Type B pancreatic cell (in vitro differentiated cells): ENCODE measurements around the gene CGB8. TPM values are rescaled to one million over a fixed set of nuclear protein-coding genes. Genes with fewer than 3 reads are reported as not detected.
"Not testable (repeated sequence)": the region's sequence is repeated elsewhere in the genome, so short reads cannot be mapped to it uniquely, and the experiment has no call there.

Experiments
- DNase-seq: peaks from one replicate; pipeline ENCODE4 v3.0.0; 2021; ENCODE audit warnings: mixed read lengths; ENCODE audit not compliant: unreplicated experiment; ENCODE audit errors: extremely low spot score
- H3K27ac Mint-ChIP-seq: 2 replicates; pipeline ENCODE4 v1.8.0; 2021; ENCODE audit warnings: mild to moderate bottlenecking, mixed read lengths
- H3K27me3 Mint-ChIP-seq: 2 replicates; pipeline ENCODE4 v1.8.0; 2021; ENCODE audit warnings: mixed read lengths
- H3K36me3 Mint-ChIP-seq: 2 replicates; pipeline ENCODE4 v1.8.0; 2021; ENCODE audit warnings: mixed read lengths
- H3K4me1 Mint-ChIP-seq: one replicate; pipeline ENCODE4 v1.8.0; 2021; ENCODE audit warnings: mixed read lengths; ENCODE audit not compliant: unreplicated experiment
- H3K4me3 Mint-ChIP-seq: 2 replicates; pipeline ENCODE4 v1.8.0; 2021; ENCODE audit warnings: mild to moderate bottlenecking, mixed read lengths
- H3K9me3 Mint-ChIP-seq: 2 replicates; pipeline ENCODE4 v1.8.0; 2021; ENCODE audit warnings: mixed read lengths
- total RNA-seq: library from RNA; stranded (reverse); gene quantifications from 2 replicates; pipeline ENCODE4 v1.2.1, GENCODE V29; 2021; ENCODE audit warnings: low replicate concordance
- TF ChIP-seq, protein P1 (sequence below): fragments of 200-600 bp; sonication (generic); conservative IDR thresholded peaks from 2 replicates; pipeline ENCODE4 v1.5.0; 2021; ENCODE audit warnings: antibody characterized with exemption, mild to moderate bottlenecking

Gene CGB8
- total RNA-seq, 1 donor from 2014 or later = not detected

DNA sequence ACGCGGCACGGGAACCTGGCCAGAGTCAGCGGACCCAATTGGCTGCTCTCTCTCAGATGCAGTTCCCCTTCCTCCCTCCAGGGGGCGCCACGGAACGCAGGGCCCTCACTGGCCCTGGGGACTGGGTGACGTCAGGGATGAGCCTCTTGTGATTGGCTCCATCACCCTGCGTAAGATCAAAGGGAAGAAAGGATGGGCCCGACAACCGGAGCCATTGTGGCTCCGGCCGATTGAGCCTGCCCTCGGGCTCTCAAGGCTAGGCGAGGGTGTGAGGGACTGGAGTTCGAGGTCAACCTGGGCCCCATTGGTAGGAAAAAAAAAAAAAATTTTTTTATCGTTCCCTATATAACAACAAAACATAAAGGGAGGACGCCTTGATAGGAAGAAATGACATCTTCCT lies 12.1 kb downstream of the CGB8 start, which contains the start of gene CGB1:
CGB1 (minus strand) TSS at position 81 of the 400 bp plus-strand sequence. CDS start 184 bp downstream, outside the sequence.
- H3K27me3 Mint-ChIP-seq, H3K4me1 Mint-ChIP-seq, H3K27ac Mint-ChIP-seq, H3K36me3 Mint-ChIP-seq, H3K4me3 Mint-ChIP-seq, DNase-seq, H3K9me3 Mint-ChIP-seq: not testable (repeated sequence)
- TF ChIP-seq, protein P1, sequence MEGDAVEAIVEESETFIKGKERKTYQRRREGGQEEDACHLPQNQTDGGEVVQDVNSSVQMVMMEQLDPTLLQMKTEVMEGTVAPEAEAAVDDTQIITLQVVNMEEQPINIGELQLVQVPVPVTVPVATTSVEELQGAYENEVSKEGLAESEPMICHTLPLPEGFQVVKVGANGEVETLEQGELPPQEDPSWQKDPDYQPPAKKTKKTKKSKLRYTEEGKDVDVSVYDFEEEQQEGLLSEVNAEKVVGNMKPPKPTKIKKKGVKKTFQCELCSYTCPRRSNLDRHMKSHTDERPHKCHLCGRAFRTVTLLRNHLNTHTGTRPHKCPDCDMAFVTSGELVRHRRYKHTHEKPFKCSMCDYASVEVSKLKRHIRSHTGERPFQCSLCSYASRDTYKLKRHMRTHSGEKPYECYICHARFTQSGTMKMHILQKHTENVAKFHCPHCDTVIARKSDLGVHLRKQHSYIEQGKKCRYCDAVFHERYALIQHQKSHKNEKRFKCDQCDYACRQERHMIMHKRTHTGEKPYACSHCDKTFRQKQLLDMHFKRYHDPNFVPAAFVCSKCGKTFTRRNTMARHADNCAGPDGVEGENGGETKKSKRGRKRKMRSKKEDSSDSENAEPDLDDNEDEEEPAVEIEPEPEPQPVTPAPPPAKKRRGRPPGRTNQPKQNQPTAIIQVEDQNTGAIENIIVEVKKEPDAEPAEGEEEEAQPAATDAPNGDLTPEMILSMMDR = peak; percentile 64

DNA sequence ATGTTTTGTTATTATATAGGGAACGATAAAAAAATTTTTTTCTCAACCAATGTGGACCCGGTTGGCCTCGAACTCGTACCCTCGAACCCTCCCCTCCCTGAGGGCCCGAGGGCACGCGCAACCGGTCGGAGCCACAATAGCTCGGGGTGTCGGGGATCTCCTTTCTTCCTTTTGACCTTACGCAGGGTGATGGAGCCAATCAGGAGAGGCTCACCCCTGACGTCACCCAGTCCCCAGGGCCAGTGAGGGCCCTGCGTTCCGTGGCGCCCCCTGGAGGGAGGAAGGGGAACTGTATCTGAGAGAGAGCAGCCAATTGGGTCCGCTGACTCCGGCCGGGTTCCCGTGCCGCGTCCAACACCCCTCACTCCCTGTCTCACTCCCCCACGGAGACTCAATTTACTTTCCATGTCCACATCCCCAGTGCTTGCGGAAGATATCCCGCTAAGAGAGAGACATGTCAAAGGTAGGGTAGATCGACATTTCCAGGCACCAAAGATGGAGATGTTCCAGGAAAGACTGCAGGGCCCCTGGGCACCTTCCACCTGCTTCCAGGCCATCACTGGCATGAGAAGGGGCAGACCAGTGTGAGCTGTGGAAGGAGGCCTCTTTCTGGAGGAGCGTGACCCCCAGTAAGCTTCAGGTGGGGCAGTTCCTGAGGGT lies 17.1 kb downstream of the CGB8 start, which contains the start of gene CGB2:
CGB2 (plus strand) TSS at position 249 of the 660 bp plus-strand sequence; CDS start at position 455, 206 bp downstream.
- peaks cover 10% of the 10 kb centered on the region for H3K27me3 Mint-ChIP-seq
- TF ChIP-seq, protein P1 = peak; percentile 68
- H3K4me1 Mint-ChIP-seq, H3K27ac Mint-ChIP-seq, DNase-seq, H3K9me3 Mint-ChIP-seq, H3K4me3 Mint-ChIP-seq, H3K36me3 Mint-ChIP-seq: not testable (repeated sequence)

DNA sequence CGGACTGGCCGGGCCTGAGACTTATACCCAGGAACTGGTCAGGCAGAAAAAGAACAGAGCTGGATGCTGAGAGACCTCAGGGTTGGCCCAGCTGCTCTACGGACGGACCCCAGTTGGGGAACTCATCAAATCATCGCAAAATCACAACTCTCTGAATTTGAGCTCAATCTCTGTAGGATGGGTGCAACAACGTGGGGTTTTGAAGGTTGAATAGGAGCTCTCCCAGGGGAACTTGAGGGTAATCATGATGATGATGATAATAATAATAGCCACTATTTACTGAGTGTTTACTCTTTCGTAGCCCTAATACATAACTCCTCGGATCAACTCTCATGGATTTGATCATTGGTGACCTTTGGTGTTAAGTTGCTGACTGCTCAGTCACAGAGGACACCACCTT lies 18.6 kb downstream of the CGB8 start:
- not testable (repeated sequence) for H3K4me1 Mint-ChIP-seq, H3K4me3 Mint-ChIP-seq, H3K27ac Mint-ChIP-seq, H3K9me3 Mint-ChIP-seq, H3K36me3 Mint-ChIP-seq, DNase-seq
- H3K27me3 Mint-ChIP-seq = peaks cover 10% of the 10 kb centered on the region

DNA sequence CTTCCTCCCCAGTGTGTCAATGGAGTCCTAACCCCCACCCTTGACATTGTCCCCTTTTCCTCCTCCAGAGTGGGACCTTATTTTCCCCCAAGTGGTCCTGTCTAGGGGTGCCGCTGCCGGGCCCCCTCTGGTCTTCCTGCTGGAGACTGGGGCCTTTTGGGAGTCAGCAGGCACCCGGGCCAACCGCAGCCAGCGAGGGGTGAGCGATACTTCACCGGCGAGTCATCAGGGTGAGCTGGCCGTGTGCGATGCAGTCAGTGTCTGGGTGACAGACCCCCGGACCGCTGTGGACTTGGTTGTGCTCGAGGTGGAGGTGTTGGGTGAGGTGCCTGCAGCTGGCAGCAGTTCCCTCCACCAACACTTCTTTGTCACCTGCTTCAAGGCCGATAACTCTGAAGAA lies 19.2 kb downstream of the CGB8 start:
- not testable (repeated sequence) for DNase-seq, H3K27ac Mint-ChIP-seq, H3K9me3 Mint-ChIP-seq, H3K4me1 Mint-ChIP-seq, H3K36me3 Mint-ChIP-seq, H3K4me3 Mint-ChIP-seq
- peaks cover 13% of the 10 kb centered on the region for H3K27me3 Mint-ChIP-seq

DNA sequence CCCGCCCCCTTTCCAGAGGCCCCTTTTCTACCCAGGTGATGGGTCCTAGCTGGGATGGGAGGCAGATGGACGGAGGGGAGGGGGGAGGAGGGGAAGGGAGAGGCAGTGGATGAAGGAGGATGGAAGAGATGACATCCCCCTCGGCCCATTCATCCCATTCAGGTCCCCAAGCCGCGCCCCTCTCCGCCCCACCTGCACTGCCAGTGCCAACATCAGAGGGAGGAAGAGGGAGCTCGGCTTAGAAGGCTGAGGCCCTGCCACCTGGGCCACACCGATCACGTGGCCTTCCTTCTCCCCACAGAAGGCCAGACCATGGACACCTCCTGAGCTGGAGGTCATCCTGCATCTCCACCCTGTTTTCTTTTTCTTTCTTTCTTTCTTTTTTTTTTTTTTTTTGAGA lies 20.2 kb downstream of the CGB8 start:
- H3K4me3 Mint-ChIP-seq, H3K27ac Mint-ChIP-seq, DNase-seq, H3K36me3 Mint-ChIP-seq, H3K9me3 Mint-ChIP-seq, H3K4me1 Mint-ChIP-seq: not testable (repeated sequence)
- peaks cover 13% of the 10 kb centered on the region for H3K27me3 Mint-ChIP-seq

DNA sequence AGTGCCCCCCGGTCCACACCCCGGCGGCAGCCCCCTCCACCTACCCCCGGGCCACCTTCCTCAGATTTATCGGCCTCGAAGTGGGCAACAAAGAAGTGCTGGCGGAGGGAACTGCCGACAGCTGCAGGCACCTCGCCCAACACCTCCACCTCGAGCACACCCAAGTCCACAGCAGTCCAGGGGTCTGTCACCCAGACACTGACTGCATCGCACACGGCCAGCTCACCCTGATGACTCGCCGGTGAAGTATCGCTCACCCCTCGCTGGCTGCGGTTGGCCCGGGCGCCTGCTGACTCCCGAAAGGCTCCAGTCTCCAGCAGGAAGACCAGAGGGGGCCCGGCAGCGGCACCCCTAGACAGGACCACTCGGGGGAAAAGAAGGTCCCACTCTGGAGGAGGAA lies 23.3 kb downstream of the CGB8 start:
- not testable (repeated sequence) for H3K36me3 Mint-ChIP-seq, H3K4me1 Mint-ChIP-seq, H3K27ac Mint-ChIP-seq, DNase-seq, H3K4me3 Mint-ChIP-seq, H3K9me3 Mint-ChIP-seq
- H3K27me3 Mint-ChIP-seq = peaks cover 21% of the 10 kb centered on the region

DNA sequence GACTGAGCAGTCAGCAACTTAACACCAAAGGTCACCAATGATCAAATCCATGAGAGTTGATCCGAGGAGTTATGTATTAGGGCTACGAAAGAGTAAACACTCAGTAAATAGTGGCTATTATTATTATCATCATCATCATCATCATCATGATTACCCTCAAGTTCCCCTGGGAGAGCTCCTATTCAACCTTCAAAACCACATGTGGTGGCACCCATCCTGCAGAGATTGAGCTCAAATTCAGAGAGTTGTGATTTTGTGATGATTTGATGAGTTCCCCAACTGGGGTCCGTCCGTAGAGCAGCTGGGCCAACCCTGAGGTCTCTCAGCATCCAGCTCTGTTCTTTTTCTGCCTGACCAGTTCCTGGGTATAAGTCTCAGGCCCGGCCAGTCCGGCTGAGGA lies 23.8 kb downstream of the CGB8 start:
- not testable (repeated sequence) for H3K27ac Mint-ChIP-seq, H3K36me3 Mint-ChIP-seq, H3K4me3 Mint-ChIP-seq, H3K9me3 Mint-ChIP-seq, DNase-seq
- peaks cover 13% of the 10 kb centered on the region for H3K4me1 Mint-ChIP-seq
- peaks cover 22% of the 10 kb centered on the region for H3K27me3 Mint-ChIP-seq

DNA sequence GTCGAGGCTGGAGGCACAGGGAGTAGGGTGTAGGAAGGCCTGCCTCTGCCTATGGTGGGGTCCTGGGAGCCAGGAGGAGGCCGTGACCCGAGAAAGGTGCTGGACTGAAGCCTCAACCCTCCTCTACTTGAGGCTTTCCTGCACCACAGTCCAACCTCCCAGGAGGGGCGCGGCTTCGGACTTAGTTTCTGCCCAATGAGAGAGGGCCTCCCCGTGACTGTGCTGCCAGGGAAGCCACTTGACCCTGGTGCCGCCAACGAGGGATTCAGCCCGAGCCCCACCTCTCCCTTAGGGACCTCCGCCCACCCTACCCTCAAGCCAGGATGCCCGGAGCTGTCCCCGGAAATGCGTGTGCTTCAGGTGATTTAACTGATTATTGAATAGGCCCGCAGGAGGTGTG lies 24.7 kb downstream of the CGB8 start, which contains the start of gene CGB3:
CGB3 (minus strand) TSS at position 101 of the 400 bp plus-strand sequence. CDS start 362 bp downstream, outside the sequence.
- H3K4me3 Mint-ChIP-seq, H3K27ac Mint-ChIP-seq, H3K9me3 Mint-ChIP-seq, H3K36me3 Mint-ChIP-seq, DNase-seq: not testable (repeated sequence)
- peaks cover 13% of the 10 kb centered on the region for H3K4me1 Mint-ChIP-seq
- H3K27me3 Mint-ChIP-seq = peaks cover 30% of the 10 kb centered on the region
